WTC11 (cell line): ENCODE results near the gene FANCI. TPM values are rescaled to one million over a fixed set of nuclear protein-coding genes. Genes with fewer than 3 reads are reported as not detected.

Experiments
- ATAC-seq: fragments of 200-7000 bp; cut with Tn5 transposase; 2 replicates; pipeline ENCODE4 v1.10.0; 2021; ENCODE audit warnings: mild to moderate bottlenecking, moderate library complexity
- CTCF ChIA-PET: fragments of 300-600 bp; sonication (Branson Sonifier 250); formaldehyde crosslinking; loops from one replicate; lab custom pipeline; 2021; ENCODE audit warnings: antibody characterized with exemption; lab: Charles Lee
- POLR2A ChIA-PET: fragments of 350-600 bp; sonication (Branson Sonifier 250); formaldehyde crosslinking; loops from one replicate; lab custom pipeline; 2021; ENCODE audit warnings: antibody characterized with exemption; lab: Charles Lee
- DNase-seq: peaks from one replicate; pipeline ENCODE4 v3.0.0; 2021; ENCODE audit warnings: low spot score
- H3K27ac Mint-ChIP-seq: 2 replicates; pipeline ENCODE4 v1.8.0; 2021; ENCODE audit warnings: mixed read lengths
- H3K27me3 Mint-ChIP-seq: 2 replicates; pipeline ENCODE4 v1.8.0; 2021; ENCODE audit warnings: low read depth, mild to moderate bottlenecking, moderate library complexity, mixed read lengths
- H3K36me3 Mint-ChIP-seq: 2 replicates; pipeline ENCODE4 v1.8.0; 2021; ENCODE audit warnings: mixed read lengths
- H3K4me1 Mint-ChIP-seq: 2 replicates; pipeline ENCODE4 v1.8.0; 2022; ENCODE audit warnings: mixed read lengths
- H3K4me3 Mint-ChIP-seq: 2 replicates; pipeline ENCODE4 v1.8.0; 2021; ENCODE audit warnings: mild to moderate bottlenecking, moderate library complexity, mixed read lengths
- H3K9me3 Mint-ChIP-seq: 2 replicates; pipeline ENCODE4 v1.8.0; 2021; ENCODE audit warnings: mixed read lengths
- ATF6 ChIP-seq: sonication (generic); formaldehyde crosslinking; IDR thresholded peaks from 2 replicates; pipeline ENCODE4 v1.8.1; 2023; ENCODE audit warnings: mild to moderate bottlenecking, missing genetic modification reagents
- GRHL2 ChIP-seq: fragments of 250-450 bp; sonication (Bioruptor Pico); IDR thresholded peaks from 2 replicates; pipeline ENCODE4 v1.8.0; 2022; ENCODE audit warnings: mild to moderate bottlenecking, moderate library complexity; ENCODE audit not compliant: insufficient replicate concordance, severe bottlenecking
- GTF2I ChIP-seq: fragments of 250-450 bp; sonication (Bioruptor Pico); conservative IDR thresholded peaks from 2 replicates; pipeline ENCODE4 v1.4.0; 2021; ENCODE audit warnings: mild to moderate bottlenecking
- IRF2 ChIP-seq: sonication (generic); formaldehyde crosslinking; IDR thresholded peaks from 2 replicates; pipeline ENCODE4 v1.8.0; 2022; ENCODE audit warnings: low read depth, missing genetic modification reagents, borderline replicate concordance
- JUN ChIP-seq: sonication (generic); formaldehyde crosslinking; IDR thresholded peaks from 2 replicates; pipeline ENCODE4 v1.8.0; 2023; ENCODE audit warnings: mild to moderate bottlenecking, missing genetic modification reagents
- MXD4 ChIP-seq: fragments of 250-450 bp; sonication (Bioruptor Pico); IDR thresholded peaks from 2 replicates; pipeline ENCODE4 v1.8.0; 2021; ENCODE audit warnings: mild to moderate bottlenecking, moderate library complexity, borderline replicate concordance
- NR1H2 ChIP-seq: sonication (generic); formaldehyde crosslinking; IDR thresholded peaks from 2 replicates; pipeline ENCODE4 v1.9.0; 2021; ENCODE audit warnings: mild to moderate bottlenecking, moderate library complexity, missing genetic modification reagents
- NR3C1 ChIP-seq: sonication (generic); formaldehyde crosslinking; conservative IDR thresholded peaks from 2 replicates; pipeline ENCODE4 v1.8.1; 2023; ENCODE audit warnings: low read depth, mild to moderate bottlenecking, missing genetic modification reagents
- RELA ChIP-seq: sonication (generic); formaldehyde crosslinking; IDR thresholded peaks from 2 replicates; pipeline ENCODE4 v1.8.1; 2022; ENCODE audit warnings: missing genetic modification reagents, mild to moderate bottlenecking, borderline replicate concordance
- SOX15 ChIP-seq: fragments of 250-450 bp; sonication (Bioruptor Pico); IDR thresholded peaks from 2 replicates; pipeline ENCODE4 v1.9.0; 2021; ENCODE audit warnings: mild to moderate bottlenecking
- ZNF138 ChIP-seq: sonication (generic); formaldehyde crosslinking; conservative IDR thresholded peaks from 2 replicates; pipeline ENCODE4 v1.8.1; 2022; ENCODE audit warnings: mild to moderate bottlenecking, moderate library complexity, missing genetic modification reagents
- ZNF263 ChIP-seq: sonication (generic); formaldehyde crosslinking; IDR thresholded peaks from 2 replicates; pipeline ENCODE4 v1.8.1; 2022; ENCODE audit warnings: low read depth, mild to moderate bottlenecking, moderate library complexity, missing genetic modification reagents
- ZNF317 ChIP-seq: sonication (generic); formaldehyde crosslinking; IDR thresholded peaks from 2 replicates; pipeline ENCODE4 v1.8.1; 2023; ENCODE audit warnings: low read depth, mild to moderate bottlenecking, moderate library complexity, missing genetic modification reagents, borderline replicate concordance
- ZNF532 ChIP-seq: fragments of 250-450 bp; sonication (Bioruptor Pico); IDR thresholded peaks from 2 replicates; pipeline ENCODE4 v1.9.0; 2021; ENCODE audit warnings: mild to moderate bottlenecking, borderline replicate concordance
- ZNF671 ChIP-seq: fragments of 250-450 bp; sonication (Bioruptor Pico); IDR thresholded peaks from 2 replicates; pipeline ENCODE4 v1.8.0; 2021; ENCODE audit warnings: mild to moderate bottlenecking
- total RNA-seq: library from RNA; stranded (reverse); gene quantifications from 3 replicates; pipeline ENCODE4 v1.2.3, GENCODE V29; 2021
- TF ChIP-seq, protein P1 (sequence below): sonication (generic); formaldehyde crosslinking; IDR thresholded peaks from 2 replicates; pipeline ENCODE4 v1.8.0; 2023; ENCODE audit warnings: missing genetic modification reagents
- TF ChIP-seq, protein P2 (sequence below): sonication (generic); formaldehyde crosslinking; IDR thresholded peaks from 2 replicates; pipeline ENCODE4 v1.8.1; 2022; ENCODE audit warnings: missing genetic modification reagents, borderline replicate concordance

FANCI gene
- total RNA-seq, 1 experiment from 2014 or later, result 108 TPM

- TF ChIP-seq MXD4, result no peak
- TF ChIP-seq, protein P1, sequence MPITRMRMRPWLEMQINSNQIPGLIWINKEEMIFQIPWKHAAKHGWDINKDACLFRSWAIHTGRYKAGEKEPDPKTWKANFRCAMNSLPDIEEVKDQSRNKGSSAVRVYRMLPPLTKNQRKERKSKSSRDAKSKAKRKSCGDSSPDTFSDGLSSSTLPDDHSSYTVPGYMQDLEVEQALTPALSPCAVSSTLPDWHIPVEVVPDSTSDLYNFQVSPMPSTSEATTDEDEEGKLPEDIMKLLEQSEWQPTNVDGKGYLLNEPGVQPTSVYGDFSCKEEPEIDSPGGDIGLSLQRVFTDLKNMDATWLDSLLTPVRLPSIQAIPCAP (CRISPR knock-in tag), result no peak
- no peak for TF ChIP-seq ZNF532 (CRISPR knock-in tag)
- TF ChIP-seq, all 79 proteins: peak for 0
Measured at GRCh38 chr15:89199746-89200145, 44.0 kb upstream of the FANCI start (continued).

- H3K9me3 Mint-ChIP-seq, result no peaks in the 10 kb centered on the region
- TF ChIP-seq NR1H2, result no peak
- TF ChIP-seq GRHL2 (CRISPR knock-in tag), result no peak
- no peak for TF ChIP-seq ATF6 (CRISPR knock-in tag)
- TF ChIP-seq NR3C1 (CRISPR knock-in tag), result no peak
- no peak for TF ChIP-seq IRF2
- TF ChIP-seq ZNF138, result no peak
- TF ChIP-seq, protein P2, sequence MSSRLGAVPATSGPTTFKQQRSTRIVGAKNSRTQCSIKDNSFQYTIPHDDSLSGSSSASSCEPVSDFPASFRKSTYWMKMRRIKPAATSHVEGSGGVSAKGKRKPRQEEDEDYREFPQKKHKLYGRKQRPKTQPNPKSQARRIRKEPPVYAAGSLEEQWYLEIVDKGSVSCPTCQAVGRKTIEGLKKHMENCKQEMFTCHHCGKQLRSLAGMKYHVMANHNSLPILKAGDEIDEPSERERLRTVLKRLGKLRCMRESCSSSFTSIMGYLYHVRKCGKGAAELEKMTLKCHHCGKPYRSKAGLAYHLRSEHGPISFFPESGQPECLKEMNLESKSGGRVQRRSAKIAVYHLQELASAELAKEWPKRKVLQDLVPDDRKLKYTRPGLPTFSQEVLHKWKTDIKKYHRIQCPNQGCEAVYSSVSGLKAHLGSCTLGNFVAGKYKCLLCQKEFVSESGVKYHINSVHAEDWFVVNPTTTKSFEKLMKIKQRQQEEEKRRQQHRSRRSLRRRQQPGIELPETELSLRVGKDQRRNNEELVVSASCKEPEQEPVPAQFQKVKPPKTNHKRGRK (CRISPR knock-in tag), result no peak
- TF ChIP-seq ZNF263, result no peak
- no peak for TF ChIP-seq GTF2I (CRISPR knock-in tag)
- no peak for TF ChIP-seq SOX15 (CRISPR knock-in tag)
- TF ChIP-seq ZNF671 (CRISPR knock-in tag), result no peak
- TF ChIP-seq ZNF317 (CRISPR knock-in tag), result no peak
- no peak for TF ChIP-seq JUN
- no peak for TF ChIP-seq RELA (CRISPR knock-in tag)
- DNase-seq, result no peak
- H3K27me3 Mint-ChIP-seq, result no peaks in the 10 kb centered on the region
- no peak overlapping the region for H3K4me3 Mint-ChIP-seq
- ATAC-seq, result 0 out of 2 replicates have a peak, but pooled peaks have one; percentile 8
- no peaks in the 10 kb centered on the region for H3K36me3 Mint-ChIP-seq
- H3K4me1 Mint-ChIP-seq, result peaks cover 65% of the 10 kb centered on the region
- ChIA-PET POLR2A (interaction anchor here (1.0 kb wide), 1 partner anchor 88 kb away, joined by 3 read pairs; no protein-coding TSS in a partner anchor), CTCF (interaction anchor here (0.6 to 2.8 kb wide), 11 partner anchors 9 to 918 kb away, joined by 3 to 20 read pairs (median 5); no protein-coding TSS in a partner anchor)
- H3K27ac Mint-ChIP-seq, result no peak overlapping the region
Measured at GRCh38 chr15:89200182-89200581, 43.6 kb upstream of the FANCI start.
